Brain microvascular endothelial cell (primary cell): ENCODE measurements around the gene PC.

Experiments
- DNase-seq: peaks from one replicate; pipeline ENCODE4 v3.0.0-alpha.2; 2020
- H3K27ac ChIP-seq: fragments of 250-450 bp; sonication (Bioruptor Pico); 2 replicates; pipeline ENCODE4 v1.5.1; 2020; ENCODE audit warnings: mild to moderate bottlenecking, moderate library complexity
- H3K27me3 ChIP-seq: fragments of 250-450 bp; sonication (Bioruptor Pico); replicated peaks from 2 replicates; pipeline ENCODE4 v1.5.1; 2020; ENCODE audit warnings: mild to moderate bottlenecking
- H3K36me3 ChIP-seq: fragments of 250-450 bp; sonication (Bioruptor Pico); replicated peaks from 2 replicates; pipeline ENCODE4 v1.5.1; 2020; ENCODE audit warnings: mild to moderate bottlenecking
- H3K4me3 ChIP-seq: 2 replicates; pipeline ENCODE4 v1.5.1; 2011; ENCODE audit warnings: low read depth, mild to moderate bottlenecking, control low read depth, low read length, moderate library complexity
- CTCF ChIP-seq: IDR thresholded peaks from 2 replicates; pipeline ENCODE4 v1.5.1; 2011; ENCODE audit warnings: low read depth, mild to moderate bottlenecking, moderate library complexity, low read length, control low read depth, inconsistent platforms; ENCODE audit errors: missing control alignments
- in situ Hi-C: cut with HindIII; loops from 2 replicates; pipeline ENCODE4 v1.10.0; 2017; ENCODE audit warnings: low sequenced_read_pairs, low pct_ligation_motif_present

The PC gene

GRCh38 chr11:66932543-66932942, 25.6 kb downstream of the PC start:
- TF ChIP-seq CTCF = no peak
- no peak overlapping the region for H3K4me3 ChIP-seq
- H3K27me3 ChIP-seq = no peaks in the 10 kb centered on the region
- no peak overlapping the region for H3K27ac ChIP-seq
- no peaks in the 10 kb centered on the region for H3K36me3 ChIP-seq
- DNase-seq = no peak
- in situ Hi-C loops = no loop called here

GRCh38 chr11:66929753-66930152, 28.4 kb downstream of the PC start:
- no peak for TF ChIP-seq CTCF
- in situ Hi-C loops = no loop called here

GRCh38 chr11:66924272-66924671, 33.9 kb downstream of the PC start:
- H3K27me3 ChIP-seq = no peaks in the 10 kb centered on the region
- DNase-seq = no peak
- no peak overlapping the region for H3K27ac ChIP-seq
- H3K4me3 ChIP-seq = no peak overlapping the region
- no peak for TF ChIP-seq CTCF
- in situ Hi-C loops = no loop called here
- no peaks in the 10 kb centered on the region for H3K36me3 ChIP-seq

More at GRCh38 chr11:66929753-66930152, 28.4 kb downstream of the PC start:
- H3K36me3 ChIP-seq = no peaks in the 10 kb centered on the region
- no peak overlapping the region for H3K27ac ChIP-seq
- DNase-seq = no peak
- H3K4me3 ChIP-seq = no peak overlapping the region
- no peaks in the 10 kb centered on the region for H3K27me3 ChIP-seq

- Histone ChIP-seq H3K27ac (no peak overlapping the region), H3K4me3 (no peak overlapping the region), H3K27me3 (no peaks in the 10 kb centered on the region), H3K36me3 (no peaks in the 10 kb centered on the region)
- TF ChIP-seq CTCF = no peak
- no peak for DNase-seq
- in situ Hi-C loops = no loop called here
Measured at GRCh38 chr11:66922551-66922950, 35.6 kb downstream of the PC start.

- no peaks in the 10 kb centered on the region for H3K36me3 ChIP-seq
- in situ Hi-C loops = no loop called here
- H3K27me3 ChIP-seq = no peaks in the 10 kb centered on the region
- no peak overlapping the region for H3K27ac ChIP-seq
- H3K4me3 ChIP-seq = no peak overlapping the region
- TF ChIP-seq CTCF = no peak
- no peak for DNase-seq
Measured at GRCh38 chr11:66920978-66921784, 37.0 kb downstream of the PC start.

- H3K4me3 ChIP-seq = no peak overlapping the region
- no peak overlapping the region for H3K27ac ChIP-seq
- DNase-seq = no peak
- no peaks in the 10 kb centered on the region for H3K36me3 ChIP-seq
- no peaks in the 10 kb centered on the region for H3K27me3 ChIP-seq
- in situ Hi-C loops = no loop called here
- TF ChIP-seq CTCF = no peak
Measured at GRCh38 chr11:66919923-66920322, 38.3 kb downstream of the PC start.
